Kidney glomerular epithelial cell (primary cell): ENCODE results near the gene NR6A1.
"Not testable (repeated sequence)": the region's sequence is repeated elsewhere in the genome, so short reads cannot be mapped to it uniquely, and the experiment has no call there.

ENCODE experiments used
- DNase-seq: peaks from one replicate; lab custom pipeline; 2025; lab: John Stamatoyannopoulos, UW

The NR6A1 gene

GRCh38 chr9:124776954-124777648, 6.0 kb upstream of the NR6A1 start, which contains the start of gene OLFML2A:
OLFML2A (plus strand) TSS chr9:124777133; CDS start chr9:124777271, 138 bp downstream.
- no peak for DNase-seq

GRCh38 chr9:124776618-124776953, 5.5 kb upstream of the NR6A1 start:
- DNase-seq, result no peak

DNA sequence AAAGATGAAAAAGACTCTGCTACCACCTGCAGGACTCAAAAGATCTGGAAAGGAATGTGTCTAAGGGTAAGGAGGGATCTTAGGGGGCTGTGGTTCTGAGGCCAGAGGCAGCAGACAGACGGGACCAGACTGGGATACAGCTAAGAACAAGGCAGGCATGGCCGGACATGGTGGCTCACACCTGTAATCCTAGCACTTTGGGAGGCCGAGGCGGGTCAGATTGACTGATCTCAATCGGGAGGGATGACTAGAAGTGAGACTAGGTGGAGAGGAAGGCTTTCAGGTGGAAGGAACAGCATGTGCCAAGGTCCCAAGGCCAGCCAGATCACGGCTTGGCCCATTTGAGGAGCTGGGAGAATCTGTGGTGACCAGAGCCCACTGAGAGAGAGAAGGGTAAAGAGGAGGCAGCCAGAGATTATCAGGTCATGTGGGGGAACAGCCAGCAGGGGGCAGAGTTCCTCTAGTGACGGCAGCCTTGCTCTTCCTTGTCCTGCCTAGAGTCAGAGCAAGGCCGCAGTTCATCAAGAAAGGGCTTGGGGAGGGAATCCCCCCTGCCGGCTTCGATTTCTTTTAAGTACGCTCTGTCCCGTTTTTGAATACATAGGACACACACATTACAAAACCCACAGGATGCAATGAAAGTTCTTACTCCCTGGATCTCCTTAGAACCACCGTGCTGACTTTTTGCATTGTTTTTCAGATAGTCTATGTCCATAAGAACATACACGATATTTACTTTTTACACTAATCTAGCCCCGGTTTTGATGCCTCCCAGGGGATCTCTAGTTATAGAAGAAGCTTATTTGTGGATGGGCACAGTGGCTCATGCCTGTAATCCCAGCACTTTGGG, 3.2 kb upstream of the NR6A1 start:
- DNase-seq, result peak; percentile 32

DNA sequence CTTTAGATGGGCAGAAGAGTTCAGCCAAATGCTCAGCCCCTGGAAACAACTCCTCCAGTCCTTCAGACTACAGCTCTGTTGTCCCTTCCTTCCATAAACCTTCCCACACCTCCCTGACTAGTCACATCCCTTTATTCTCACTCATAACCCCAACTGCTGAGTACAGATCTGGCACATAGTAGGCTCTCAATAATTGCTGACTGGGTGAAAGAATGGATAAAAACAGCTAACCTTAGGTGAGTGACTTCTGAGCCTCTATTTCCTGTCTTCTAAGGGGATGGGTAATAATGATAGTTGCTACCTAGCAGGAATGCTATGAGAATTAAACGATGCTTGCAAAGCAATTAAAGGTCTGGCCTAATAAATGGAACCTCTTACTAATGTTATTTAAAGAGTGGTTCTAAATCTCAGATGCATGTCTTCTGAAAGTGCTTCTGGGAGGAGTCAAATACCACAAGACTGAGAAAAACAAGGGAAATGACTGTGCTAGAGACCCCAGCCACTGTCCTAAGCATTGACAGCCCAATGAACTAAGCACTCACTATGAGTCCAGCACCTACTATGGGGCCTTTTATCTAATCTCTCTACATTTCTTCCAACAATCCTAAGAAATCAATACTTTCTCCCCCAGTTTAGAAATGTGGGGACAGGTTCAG, 2.5 kb upstream of the NR6A1 start:
- DNase-seq, result no peak

DNA sequence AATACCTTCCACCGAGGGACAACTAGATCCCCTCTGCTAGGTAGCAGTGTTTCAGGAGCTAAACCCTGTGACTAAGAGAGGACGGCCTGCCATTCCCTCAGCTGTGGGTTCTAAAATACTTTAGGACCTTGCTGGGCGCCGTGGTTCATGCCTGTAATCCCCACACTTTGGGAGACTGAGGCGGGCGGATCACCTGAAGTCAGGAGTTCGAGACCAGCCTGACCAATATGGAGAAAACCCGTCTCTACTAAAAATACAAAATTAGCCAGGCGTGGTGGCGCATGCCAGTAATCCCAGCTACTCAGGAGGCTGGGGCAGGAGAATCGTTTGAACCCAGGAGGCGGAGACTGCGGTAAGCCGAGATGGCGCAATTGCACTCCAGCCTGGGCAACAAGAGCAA, 1.8 kb upstream of the NR6A1 start:
- not testable (repeated sequence) for DNase-seq

DNA sequence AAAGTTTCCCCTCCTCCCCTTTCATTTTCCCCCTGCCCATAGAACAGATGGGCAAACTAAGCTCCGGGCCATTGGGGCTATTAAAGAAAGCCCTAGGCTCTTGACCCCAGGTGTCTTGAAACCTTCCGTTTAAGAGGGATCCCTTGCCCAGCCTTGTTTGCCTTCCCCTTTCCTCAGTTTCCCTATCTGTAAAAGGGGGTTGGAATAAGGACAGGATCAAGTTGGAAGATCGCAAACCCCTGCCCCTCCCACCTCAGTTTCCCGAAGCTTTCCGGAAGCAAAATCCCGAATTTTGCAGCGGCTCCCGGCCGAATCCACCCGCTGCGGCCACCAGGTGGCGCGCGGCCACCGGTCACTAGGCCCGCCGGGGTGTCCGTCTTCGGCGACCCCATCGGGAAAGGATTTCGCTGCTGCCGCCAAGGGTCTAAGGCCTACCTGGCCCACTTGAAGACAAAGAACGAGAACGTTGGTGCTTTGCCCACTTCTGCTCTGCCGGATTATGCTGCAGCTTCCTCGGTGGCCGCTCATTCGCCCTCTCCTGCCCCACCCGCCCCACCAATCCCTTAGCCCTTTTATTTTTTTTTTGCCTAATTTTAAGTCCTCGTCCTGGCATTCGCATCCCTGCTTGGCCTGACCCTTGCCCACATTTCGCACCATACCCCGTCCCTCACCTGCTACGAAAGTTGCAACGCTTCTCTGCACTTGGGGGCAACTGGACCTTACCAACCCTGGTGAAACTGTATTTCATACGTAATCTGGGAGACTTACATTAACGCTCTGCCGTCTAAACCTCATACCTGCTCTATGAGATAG, 962 bp upstream of the NR6A1 start:
- peak; percentile 43 for DNase-seq

GRCh38 chr9:124770359-124771020, 621 bp downstream of the NR6A1 start:
- DNase-seq, result no peak

DNA sequence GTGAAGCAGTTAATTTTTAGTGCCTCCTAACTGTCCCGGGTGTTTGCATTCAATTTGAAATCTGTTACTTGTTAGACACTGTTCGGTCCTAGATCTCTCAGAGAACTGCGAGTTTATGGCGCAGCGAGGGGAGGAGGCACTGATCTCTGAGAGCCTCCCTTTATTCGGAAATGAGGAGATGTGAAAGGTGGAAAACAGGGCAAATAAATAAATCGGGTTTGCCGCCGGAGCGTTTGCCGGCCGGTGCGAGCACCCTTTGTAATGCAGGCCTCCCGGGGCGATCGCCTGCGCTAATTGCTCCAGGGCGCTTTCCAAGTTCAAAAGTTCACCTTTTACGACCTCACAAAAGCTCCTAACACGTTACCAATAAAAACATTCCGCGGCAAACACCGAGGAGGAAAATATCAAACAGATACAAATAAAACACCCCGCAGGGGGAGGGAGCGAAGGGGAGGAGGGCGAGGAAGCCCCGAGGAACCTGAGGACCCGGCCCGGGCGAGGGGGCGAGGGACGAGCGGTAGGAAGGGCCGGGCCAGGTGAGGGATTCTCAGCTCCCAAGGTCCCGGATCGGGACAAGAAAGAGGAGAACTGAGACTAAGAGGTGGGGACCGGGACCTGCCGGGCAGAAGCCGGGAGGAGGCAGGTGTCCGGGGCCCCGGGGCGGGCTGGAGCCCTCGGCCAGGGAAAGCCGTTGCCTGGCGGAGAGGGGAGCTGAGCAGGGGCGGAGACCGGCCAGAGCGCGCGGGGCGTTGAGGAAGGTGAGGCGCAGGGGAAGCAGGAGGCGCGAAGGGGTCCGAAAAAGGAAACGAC, 1.4 kb downstream of the NR6A1 start:
- no peak for DNase-seq

GRCh38 chr9:124768750-124769548, 2.2 kb downstream of the NR6A1 start:
- DNase-seq, result no peak

GRCh38 chr9:124768334-124768733, 2.8 kb downstream of the NR6A1 start:
- DNase-seq, result no peak

DNA sequence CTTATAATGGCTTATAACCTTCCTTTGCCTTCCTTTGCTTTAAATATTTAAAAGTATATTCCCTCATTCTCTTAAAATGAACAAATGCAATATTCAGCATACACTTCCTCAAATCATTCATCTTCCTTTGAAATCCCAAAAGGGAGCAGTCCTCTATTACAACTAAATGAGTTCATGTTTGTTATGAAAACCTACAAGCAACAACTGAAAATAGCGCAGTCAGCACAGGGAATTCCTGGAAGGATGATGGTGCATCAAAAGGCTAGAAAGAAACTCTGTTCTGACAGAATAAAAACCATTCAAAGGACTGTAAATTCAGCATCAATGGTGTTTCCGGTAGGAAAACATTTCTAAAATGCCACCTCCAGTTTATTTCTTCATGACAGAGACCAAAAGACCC, 3.3 kb downstream of the NR6A1 start:
- DNase-seq, result no peak

DNA sequence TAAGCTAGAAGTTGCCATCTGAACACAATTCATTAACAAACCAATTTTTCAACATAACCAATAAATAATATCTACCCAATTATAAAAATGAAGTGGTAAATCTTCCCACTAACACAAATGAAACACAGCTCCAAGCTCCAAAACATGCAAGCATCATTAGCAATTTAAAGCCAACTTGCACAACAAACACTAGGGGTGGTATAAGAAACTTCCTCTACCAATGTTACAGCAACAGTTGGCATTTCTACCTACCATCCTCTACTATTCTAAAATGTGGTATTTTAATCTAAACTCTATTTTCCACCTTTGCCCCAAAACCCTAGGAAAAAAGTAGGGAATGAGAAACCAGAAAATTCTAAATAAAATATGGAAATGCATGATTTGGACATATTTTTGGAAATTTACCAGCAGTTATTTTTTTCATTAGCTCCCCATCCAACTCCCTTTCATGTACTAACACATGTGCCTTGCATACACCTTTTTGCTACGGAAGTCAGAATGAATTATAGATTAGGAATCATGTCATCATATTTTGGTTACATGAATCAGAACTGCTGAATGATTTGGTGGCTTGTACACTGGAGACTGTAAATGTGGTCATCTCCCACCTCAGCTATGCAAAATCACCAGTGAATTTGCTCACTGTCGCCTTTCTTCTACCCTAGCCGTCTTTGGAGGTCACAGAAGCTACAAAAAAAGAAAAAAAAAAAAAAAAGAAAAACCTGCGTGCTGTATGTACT, 4.1 kb downstream of the NR6A1 start:
- peak; percentile 20 for DNase-seq

GRCh38 chr9:124766326-124766725, 4.8 kb downstream of the NR6A1 start:
- no peak for DNase-seq

- no peak for DNase-seq
Measured at GRCh38 chr9:124765439-124765835, 5.7 kb downstream of the NR6A1 start.

- no peak for DNase-seq
Measured at GRCh38 chr9:124764774-124765438, 6.2 kb downstream of the NR6A1 start.

GRCh38 chr9:124762633-124763032, 8.5 kb downstream of the NR6A1 start:
- no peak for DNase-seq

DNA sequence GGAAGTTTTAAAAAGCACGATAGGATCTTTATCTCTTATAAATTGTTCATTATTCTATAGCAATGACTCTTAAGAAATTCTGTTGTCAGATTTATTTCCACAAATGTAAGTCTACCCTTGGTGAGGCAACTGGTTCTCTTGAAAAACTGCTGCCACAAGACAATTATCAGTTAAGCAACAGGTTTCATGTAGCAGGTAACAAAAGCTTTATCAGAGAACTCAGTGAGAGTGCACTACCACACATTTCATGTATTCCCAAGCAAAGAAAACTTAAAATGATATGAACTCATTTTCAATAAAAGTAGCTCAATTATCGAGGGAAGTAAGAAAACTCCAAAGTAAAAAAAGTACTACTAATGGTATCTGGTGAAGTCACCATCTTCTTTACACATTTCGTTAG, 9.4 kb downstream of the NR6A1 start:
- DNase-seq, result no peak

DNA sequence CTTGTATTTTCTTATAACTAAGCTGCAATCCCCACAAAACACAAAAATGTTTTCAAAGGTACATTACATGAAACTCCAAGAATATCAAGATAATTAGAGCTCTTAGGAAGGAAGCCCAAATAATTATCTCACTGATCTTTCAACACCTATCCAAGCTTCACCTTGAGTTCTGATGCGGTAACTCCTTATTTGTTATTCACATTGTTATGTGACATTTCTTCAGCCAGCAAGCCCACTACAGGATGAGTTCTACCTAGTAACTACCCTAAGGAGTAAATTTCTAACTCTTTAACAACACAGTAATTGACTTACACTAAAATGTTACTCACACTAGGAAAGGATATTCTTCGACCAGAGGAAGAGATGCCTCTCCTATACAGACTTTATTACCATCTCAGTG, 9.9 kb downstream of the NR6A1 start:
- DNase-seq, result no peak

DNA sequence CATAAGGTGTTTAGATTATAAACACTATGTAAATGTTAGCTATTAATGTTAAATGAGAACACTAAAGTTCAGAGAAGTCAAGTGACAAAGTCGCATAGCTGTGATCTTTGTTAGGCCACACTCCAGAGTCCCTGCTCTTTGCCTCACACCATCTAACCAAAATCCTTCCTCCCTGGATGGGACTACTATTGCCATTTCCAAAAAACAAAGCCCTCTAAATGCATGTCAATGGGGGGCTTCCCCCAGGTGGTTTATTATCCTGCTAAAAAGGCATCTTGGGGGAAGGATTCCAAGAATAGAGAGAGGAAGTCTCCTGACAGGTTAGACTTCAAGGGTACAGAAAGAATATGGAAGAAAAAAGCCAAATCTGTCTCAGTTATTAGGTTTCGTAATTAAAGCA, 10.4 kb downstream of the NR6A1 start:
- no peak for DNase-seq
